ENCODE measurements around the gene ERCC6L2.

DNA sequence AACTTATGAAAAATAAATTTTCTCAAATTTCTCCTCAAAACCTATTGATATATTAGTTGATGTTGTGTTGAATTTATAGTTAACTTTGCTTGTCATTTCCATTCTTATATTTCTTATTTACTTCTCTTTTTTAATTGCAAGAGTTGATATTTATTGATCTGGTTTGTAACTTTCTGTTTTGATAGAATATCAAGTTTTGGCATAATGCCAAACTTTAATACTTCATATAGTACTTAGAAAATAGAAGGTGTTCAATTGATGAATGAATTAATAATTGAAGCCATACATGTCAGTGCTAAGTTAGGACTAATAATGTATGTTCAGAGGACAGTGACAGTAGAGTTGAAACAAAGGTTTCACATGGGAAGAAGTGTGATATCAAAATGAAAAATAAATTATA, 27.9 kb downstream of the ERCC6L2 start:
- TF ChIP-seq, protein P1, sequence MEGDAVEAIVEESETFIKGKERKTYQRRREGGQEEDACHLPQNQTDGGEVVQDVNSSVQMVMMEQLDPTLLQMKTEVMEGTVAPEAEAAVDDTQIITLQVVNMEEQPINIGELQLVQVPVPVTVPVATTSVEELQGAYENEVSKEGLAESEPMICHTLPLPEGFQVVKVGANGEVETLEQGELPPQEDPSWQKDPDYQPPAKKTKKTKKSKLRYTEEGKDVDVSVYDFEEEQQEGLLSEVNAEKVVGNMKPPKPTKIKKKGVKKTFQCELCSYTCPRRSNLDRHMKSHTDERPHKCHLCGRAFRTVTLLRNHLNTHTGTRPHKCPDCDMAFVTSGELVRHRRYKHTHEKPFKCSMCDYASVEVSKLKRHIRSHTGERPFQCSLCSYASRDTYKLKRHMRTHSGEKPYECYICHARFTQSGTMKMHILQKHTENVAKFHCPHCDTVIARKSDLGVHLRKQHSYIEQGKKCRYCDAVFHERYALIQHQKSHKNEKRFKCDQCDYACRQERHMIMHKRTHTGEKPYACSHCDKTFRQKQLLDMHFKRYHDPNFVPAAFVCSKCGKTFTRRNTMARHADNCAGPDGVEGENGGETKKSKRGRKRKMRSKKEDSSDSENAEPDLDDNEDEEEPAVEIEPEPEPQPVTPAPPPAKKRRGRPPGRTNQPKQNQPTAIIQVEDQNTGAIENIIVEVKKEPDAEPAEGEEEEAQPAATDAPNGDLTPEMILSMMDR (IDR thresholded peaks at IDR 0.05), result no peak
- TF ChIP-seq POLR2A (IDR thresholded peaks at IDR 0.05), result no peak

All from Peyer's patch (tissue), 4 donors.